Neuronal stem cell (in vitro differentiated cells): ENCODE measurements around the gene TMEM163. TPM values are rescaled to one million over a fixed set of nuclear protein-coding genes. Genes with fewer than 3 reads are reported as not detected.

Experiments used
- DNase-seq: peaks from one replicate; pipeline ENCODE4 v3.0.0-alpha.2; 2013; ENCODE audit warnings: low spot score
- H2AFZ ChIP-seq: one replicate; pipeline ENCODE4 v1.6.1; 2013; ENCODE audit warnings: mild to moderate bottlenecking, low read length, inconsistent platforms
- H2AK5ac ChIP-seq: 2 replicates; pipeline ENCODE4 v1.6.1; 2013; ENCODE audit warnings: low read depth, mild to moderate bottlenecking, inconsistent platforms, low read length, moderate library complexity, mixed read lengths
- H2BK120ac ChIP-seq: 2 replicates; pipeline ENCODE4 v1.6.1; 2013; ENCODE audit warnings: low read depth, mild to moderate bottlenecking, inconsistent platforms, low read length, moderate library complexity, mixed read lengths
- H2BK12ac ChIP-seq: one replicate; pipeline ENCODE4 v1.6.1; 2013; ENCODE audit warnings: low read length, inconsistent platforms
- H2BK15ac ChIP-seq: 2 replicates; pipeline ENCODE4 v1.6.1; 2013; ENCODE audit warnings: mild to moderate bottlenecking, low read length, inconsistent platforms, mixed read lengths
- H2BK5ac ChIP-seq: one replicate; pipeline ENCODE4 v1.6.1; 2013; ENCODE audit warnings: inconsistent platforms, mild to moderate bottlenecking, low read length, moderate library complexity
- H3K14ac ChIP-seq: one replicate; pipeline ENCODE4 v1.6.1; 2013; ENCODE audit warnings: low read length, inconsistent platforms
- H3K18ac ChIP-seq: 2 replicates; pipeline ENCODE4 v1.6.1; 2013; ENCODE audit warnings: low read length, inconsistent platforms
- H3K23ac ChIP-seq: 2 replicates; pipeline ENCODE4 v1.6.1; 2013; ENCODE audit warnings: low read depth, mild to moderate bottlenecking, mixed read lengths, low read length, inconsistent platforms; ENCODE audit not compliant: poor library complexity
- H3K27ac ChIP-seq: replicated peaks from 3 replicates; pipeline ENCODE4 v1.5.1; 2013; ENCODE audit warnings: low read length, inconsistent platforms
- H3K27me3 ChIP-seq, 3 experiments: 2 replicates each; pipeline ENCODE4 v1.6.1; 2013; ENCODE audit warnings: low read length in 3 of 3, mild to moderate bottlenecking in 2 of 3, inconsistent platforms in 1 of 3, low read depth in 1 of 3, mixed read lengths in 1 of 3, moderate library complexity in 1 of 3; ENCODE audit not compliant: control insufficient read depth in 3 of 3, insufficient read depth in 3 of 3
- H3K36me3 ChIP-seq, 2 donors: replicated peaks in 1 of 2; 2 replicates each; pipeline ENCODE4 v1.6.1; 2013; ENCODE audit warnings: low read length in 2 of 2; ENCODE audit not compliant: control insufficient read depth in 2 of 2, insufficient read depth in 2 of 2
- H3K4ac ChIP-seq: 2 replicates; pipeline ENCODE4 v1.6.1; 2013; ENCODE audit warnings: inconsistent platforms, mild to moderate bottlenecking, low read length, moderate library complexity
- H3K4me1 ChIP-seq, 2 donors: 1 replicate in 1 of 2; 2 replicates in 1 of 2; pipeline ENCODE4 v1.6.1; 2013; ENCODE audit warnings: low read length in 2 of 2, low read depth in 1 of 2; ENCODE audit not compliant: control insufficient read depth in 2 of 2, insufficient read depth in 1 of 2
- H3K4me2 ChIP-seq: one replicate; pipeline ENCODE4 v1.6.1; 2013; ENCODE audit warnings: mild to moderate bottlenecking, low read length, inconsistent platforms; ENCODE audit not compliant: insufficient read depth, poor library complexity, severe bottlenecking
- H3K4me3 ChIP-seq, 2 donors: 2 replicates each; pipeline ENCODE4 v1.5.1; 2013; ENCODE audit warnings: low read length in 2 of 2, mild to moderate bottlenecking in 2 of 2, inconsistent platforms in 1 of 2, moderate library complexity in 1 of 2
- H3K79me1 ChIP-seq: one replicate; pipeline ENCODE4 v1.6.1; 2013; ENCODE audit warnings: low read depth, mild to moderate bottlenecking, inconsistent platforms, low read length, moderate library complexity
- H3K9ac ChIP-seq: one replicate; pipeline ENCODE4 v1.6.1; 2013; ENCODE audit warnings: mild to moderate bottlenecking, low read depth, low read length, inconsistent platforms; ENCODE audit not compliant: poor library complexity
- H3K9me3 ChIP-seq, 2 donors: replicated peaks in 1 of 2; 2 replicates each; pipeline versions ENCODE3 to v1.6.1; 2013; ENCODE audit warnings: low read length in 2 of 2, mild to moderate bottlenecking in 2 of 2, inconsistent platforms in 1 of 2, low read depth in 1 of 2, mixed read lengths in 1 of 2, moderate library complexity in 1 of 2; ENCODE audit not compliant: control insufficient read depth in 2 of 2, insufficient read depth in 1 of 2
- H4K8ac ChIP-seq: one replicate; pipeline ENCODE4 v1.6.1; 2013; ENCODE audit warnings: low read depth, mild to moderate bottlenecking, inconsistent platforms, low read length, moderate library complexity
- H4K91ac ChIP-seq: one replicate; pipeline ENCODE4 v1.6.1; 2013; ENCODE audit warnings: low read length, low read depth, mild to moderate bottlenecking, inconsistent platforms; ENCODE audit not compliant: poor library complexity
- WGBS, 2 donors: extraction: QIAGEN DNeasy Blood & Tissue Kit; methylation state at CpG; one replicate each; pipeline ENCODE4 v1.1.7; 2013; ENCODE audit warnings: missing lambda C conversion rate in 2 of 2, mixed read lengths in 1 of 2; ENCODE audit not compliant: insufficient read length in 2 of 2, insufficient replicate concordance in 1 of 2; ENCODE audit errors: extremely low coverage in 2 of 2; 5-methylcytosine and 5-hydroxymethylcytosine counted together
- polyA plus RNA-seq, 2 experiments: library from polyadenylated mRNA; stranded (reverse); fragments of 200-250 nt; gene quantifications; one replicate each; pipeline ENCODE4 v1.2.3, GENCODE V29; 2013

The TMEM163 gene
- polyA plus RNA-seq (2013, experiment 1 of 2): 8.5 TPM
- polyA plus RNA-seq (2013, experiment 2 of 2): 8.8 TPM

GRCh38 chr2:134718817-134719814 is at the start of gene TMEM163:
TSS of gene TMEM163 (minus strand) at chr2:134719000.
- Histone ChIP-seq H3K9me3 (peaks cover 0 to 3% of the 10 kb centered on the region in 2 donors), H3K23ac (peak within 1 kb of the TSS; percentile 16), H2BK5ac (no peak within 1 kb of the TSS), H2BK120ac (no peak within 1 kb of the TSS), H3K79me1 (peaks cover 2% of the 10 kb centered on the region), H3K4ac (no peak within 1 kb of the TSS), H3K27me3 (peaks cover 0 to 75% (median 32%) of the 10 kb centered on the region in 3 experiments), H2BK15ac (peak within 1 kb of the TSS; percentile 63), H2AFZ (peak within 1 kb of the TSS; percentile 85), H3K14ac (no peak within 1 kb of the TSS), H3K4me1 (peaks cover 0 to 3% of the 10 kb centered on the region in 2 donors), H3K18ac (peak within 1 kb of the TSS; percentile 96), H2BK12ac (peak within 1 kb of the TSS; percentile 63), H4K91ac (no peak within 1 kb of the TSS), H3K4me2 (peak within 1 kb of the TSS; percentile 85), H3K36me3 (no peaks in the 10 kb centered on the region), H4K8ac (no peak within 1 kb of the TSS), H3K27ac (no peak within 1 kb of the TSS), H3K9ac (peak within 1 kb of the TSS; percentile 90), H3K4me3 (peak within 1 kb of the TSS; percentile 5 to 84), H2AK5ac (peak within 1 kb of the TSS; percentile 57)
- WGBS, 2 donors: no CpG with 5 or more reads among the region's 99 CpGs
- DNase-seq: peak; percentile 43

DNA sequence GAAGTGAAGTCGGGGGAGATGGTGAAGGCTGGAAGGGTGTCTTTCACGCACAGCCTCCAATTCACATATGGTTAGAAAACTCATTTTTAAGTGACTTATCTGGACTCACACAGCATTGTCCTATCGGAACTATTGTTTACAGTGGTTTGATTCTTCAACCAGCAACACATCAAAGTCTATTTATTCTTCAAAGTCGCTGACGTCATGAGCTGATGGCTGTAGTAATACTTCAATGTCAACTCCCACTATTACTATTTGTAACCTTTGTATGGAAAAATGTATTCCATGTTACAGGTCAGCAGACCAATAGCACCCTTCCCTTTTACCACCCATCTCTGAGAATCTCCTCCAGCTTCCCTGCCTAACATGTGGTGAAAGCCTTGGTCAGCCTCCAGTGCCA is 47.8 kb upstream of the TMEM163 start:
- H4K91ac ChIP-seq: no peak overlapping the region

DNA sequence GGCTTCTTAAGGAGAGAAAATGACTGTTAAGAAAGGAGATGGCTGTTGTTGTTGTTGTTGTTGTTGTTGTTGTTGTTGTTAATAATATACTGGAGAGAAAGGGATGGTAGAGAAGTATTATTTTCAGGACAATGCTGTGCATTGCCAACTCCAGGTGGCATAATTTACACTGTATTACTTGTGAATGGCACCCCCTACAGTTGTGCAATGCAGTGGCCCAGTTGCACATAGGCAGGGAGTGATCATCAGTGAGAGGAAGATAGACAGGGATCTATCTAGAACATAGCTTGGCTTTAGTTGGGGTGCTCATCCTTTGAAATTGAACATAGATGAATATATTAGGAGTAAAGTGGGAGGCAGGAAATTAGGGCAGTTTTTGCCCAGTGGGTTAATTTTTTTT is 47.2 kb upstream of the TMEM163 start:
- Histone ChIP-seq H3K4me2 (no peak overlapping the region), H3K18ac (no peak overlapping the region), H3K27me3 (no peaks in the 10 kb centered on the region), H3K4me1 (no peaks in the 10 kb centered on the region), H2BK15ac (no peak overlapping the region), H4K8ac (no peak overlapping the region), H2AFZ (no peak overlapping the region), H3K14ac (no peak overlapping the region), H2AK5ac (no peak overlapping the region), H3K9me3 (no peaks in the 10 kb centered on the region), H3K4ac (no peak overlapping the region), H2BK12ac (no peak overlapping the region), H2BK120ac (no peak overlapping the region), H4K91ac (no peak overlapping the region), H2BK5ac (no peak overlapping the region), H3K4me3 (no peak overlapping the region), H3K79me1 (no peaks in the 10 kb centered on the region), H3K23ac (no peak overlapping the region), H3K9ac (no peak overlapping the region), H3K36me3 (no peaks in the 10 kb centered on the region), H3K27ac (no peak overlapping the region)
- DNase-seq: no peak

More for the DNA sequence above, 47.8 kb upstream of the TMEM163 start:
- H3K36me3 ChIP-seq: no peaks in the 10 kb centered on the region
- no peak overlapping the region for H3K18ac ChIP-seq
- DNase-seq: no peak
- H3K4ac ChIP-seq: no peak overlapping the region
- no peaks in the 10 kb centered on the region for H3K4me1 ChIP-seq
- H2BK120ac ChIP-seq: no peak overlapping the region
- H3K23ac ChIP-seq: no peak overlapping the region
- no CpG with 5 or more reads among the region's 5 CpGs for WGBS, 2 donors
- H3K4me2 ChIP-seq: no peak overlapping the region
- H3K9ac ChIP-seq: no peak overlapping the region
- H3K4me3 ChIP-seq: no peak overlapping the region
- H3K9me3 ChIP-seq: no peaks in the 10 kb centered on the region
- H2AFZ ChIP-seq: no peak overlapping the region
- H3K14ac ChIP-seq: no peak overlapping the region
- H2BK15ac ChIP-seq: no peak overlapping the region
- peaks cover 0 to under 1% (median 0%) of the 10 kb centered on the region in 3 experiments for H3K27me3 ChIP-seq
- H3K27ac ChIP-seq: no peak overlapping the region
- H3K79me1 ChIP-seq: no peaks in the 10 kb centered on the region
- no peak overlapping the region for H2BK12ac ChIP-seq
- peak overlapping the region; percentile 1 for H2AK5ac ChIP-seq
- no peak overlapping the region for H4K8ac ChIP-seq
- no peak overlapping the region for H2BK5ac ChIP-seq

GRCh38 chr2:134764164-134764563 is 45.4 kb upstream of the TMEM163 start:
- Histone ChIP-seq H3K9ac (no peak overlapping the region), H3K23ac (no peak overlapping the region), H3K4me3 (no peak overlapping the region), H3K9me3 (no peaks in the 10 kb centered on the region), H3K18ac (no peak overlapping the region), H2BK12ac (no peak overlapping the region), H3K79me1 (no peaks in the 10 kb centered on the region), H3K36me3 (no peaks in the 10 kb centered on the region), H3K4ac (no peak overlapping the region), H2AFZ (no peak overlapping the region), H4K91ac (no peak overlapping the region), H3K27me3 (no peaks in the 10 kb centered on the region), H2AK5ac (no peak overlapping the region), H2BK5ac (no peak overlapping the region), H2BK15ac (no peak overlapping the region), H3K4me1 (no peaks in the 10 kb centered on the region), H2BK120ac (no peak overlapping the region), H4K8ac (no peak overlapping the region), H3K4me2 (no peak overlapping the region), H3K14ac (no peak overlapping the region), H3K27ac (no peak overlapping the region)
- no CpG with 5 or more reads among the region's 1 CpG for WGBS, 2 donors
- DNase-seq: no peak
